Subcutaneous abdominal adipose tissue (tissue), 5 donors: ENCODE results near the gene ATXN7L1.
"Not testable (repeated sequence)": the region's sequence is repeated elsewhere in the genome, so short reads cannot be mapped to it uniquely, and the experiment has no call there.

Source experiments
- H3K27ac ChIP-seq: one replicate; pipeline ENCODE4 v1.7.0; 2013; ENCODE audit warnings: low read depth, mild to moderate bottlenecking, inconsistent platforms, low read length, moderate library complexity
- H3K27me3 ChIP-seq, 5 donors: one replicate each; pipeline ENCODE4 v1.7.0; 2013; ENCODE audit warnings: low read length in 5 of 5, inconsistent platforms in 1 of 5; ENCODE audit not compliant: control insufficient read depth in 5 of 5, insufficient read depth in 4 of 5
- H3K36me3 ChIP-seq, 5 donors: one replicate each; pipeline ENCODE4 v1.7.0; 2013; ENCODE audit warnings: low read length in 5 of 5; ENCODE audit not compliant: control insufficient read depth in 5 of 5, insufficient read depth in 5 of 5
- H3K4me1 ChIP-seq, 5 donors: one replicate each; pipeline ENCODE4 v1.7.0; 2013; ENCODE audit warnings: low read length in 5 of 5, mild to moderate bottlenecking in 3 of 5, moderate library complexity in 1 of 5; ENCODE audit not compliant: control insufficient read depth in 5 of 5, insufficient read depth in 5 of 5
- H3K4me3 ChIP-seq, 5 donors: one replicate each; pipeline ENCODE4 v1.7.0; 2013; ENCODE audit warnings: low read length in 5 of 5, low read depth in 1 of 5
- H3K9ac ChIP-seq, 5 donors: one replicate each; pipeline ENCODE4 v1.7.0; 2013; ENCODE audit warnings: low read length in 5 of 5, mild to moderate bottlenecking in 4 of 5, moderate library complexity in 3 of 5
- H3K9me3 ChIP-seq, 5 donors: one replicate each; pipeline ENCODE4 v1.7.0; 2013; ENCODE audit warnings: low read length in 5 of 5; ENCODE audit not compliant: control insufficient read depth in 5 of 5
- donor health status: healthy.
- donor health status: healthy.
- donor health status: healthy.
- donor health status: healthy.
- donor health status: healthy.

ATXN7L1 gene

GRCh38 chr7:105894131-105894530 lies 17.7 kb upstream of the ATXN7L1 start:
- no peak overlapping the region for H3K9ac ChIP-seq
- no peaks in the 10 kb centered on the region for H3K4me1 ChIP-seq
- H3K27ac ChIP-seq = no peak overlapping the region
- H3K4me3 ChIP-seq = no peak overlapping the region
- no peaks in the 10 kb centered on the region for H3K9me3 ChIP-seq
- no peaks in the 10 kb centered on the region for H3K27me3 ChIP-seq
- peaks cover 0 to 5% (median 4%) of the 10 kb centered on the region in 5 donors for H3K36me3 ChIP-seq

GRCh38 chr7:105892387-105892786 lies 16.0 kb upstream of the ATXN7L1 start:
- Histone ChIP-seq H3K9ac (no peak overlapping the region), H3K9me3 (no peaks in the 10 kb centered on the region), H3K4me1 (no peaks in the 10 kb centered on the region), H3K36me3 (peaks cover 0 to 5% (median 4%) of the 10 kb centered on the region in 5 donors), H3K27ac (no peak overlapping the region), H3K4me3 (no peak overlapping the region), H3K27me3 (no peaks in the 10 kb centered on the region)

- Histone ChIP-seq H3K9ac (no peak overlapping the region), H3K27me3 (no peaks in the 10 kb centered on the region), H3K9me3 (no peaks in the 10 kb centered on the region), H3K4me3 (no peak overlapping the region), H3K36me3 (peaks cover 0 to 5% (median 3%) of the 10 kb centered on the region in 5 donors), H3K4me1 (peaks cover 1 to 9% (median 4%) of the 10 kb centered on the region in 5 donors), H3K27ac (no peak overlapping the region)
Measured at GRCh38 chr7:105890290-105890997, 14.0 kb upstream of the ATXN7L1 start.

- Histone ChIP-seq H3K27me3 (no peaks in the 10 kb centered on the region), H3K36me3 (peaks cover 0 to 5% (median 3%) of the 10 kb centered on the region in 5 donors), H3K4me3 (no peak overlapping the region), H3K9ac (no peak overlapping the region), H3K27ac (no peak overlapping the region), H3K9me3 (no peaks in the 10 kb centered on the region), H3K4me1 (peaks cover 2 to 14% (median 8%) of the 10 kb centered on the region in 5 donors)
Measured at GRCh38 chr7:105887569-105888189, 11.3 kb upstream of the ATXN7L1 start.

- Histone ChIP-seq H3K9ac (no peak overlapping the region), H3K9me3 (no peaks in the 10 kb centered on the region), H3K36me3 (peaks cover 0 to 4% (median 2%) of the 10 kb centered on the region in 5 donors), H3K4me3 (no peak overlapping the region), H3K27ac (no peak overlapping the region), H3K4me1 (peaks cover 2 to 14% (median 8%) of the 10 kb centered on the region in 5 donors), H3K27me3 (no peaks in the 10 kb centered on the region)
Measured at GRCh38 chr7:105886776-105887175, 10.4 kb upstream of the ATXN7L1 start.

GRCh38 chr7:105885387-105886111 lies 9.2 kb upstream of the ATXN7L1 start:
- no peaks in the 10 kb centered on the region for H3K36me3 ChIP-seq
- H3K9me3 ChIP-seq = no peaks in the 10 kb centered on the region
- no peaks in the 10 kb centered on the region for H3K27me3 ChIP-seq
- H3K4me1 ChIP-seq = peaks cover 2 to 14% (median 8%) of the 10 kb centered on the region in 5 donors
- H3K27ac ChIP-seq = no peak overlapping the region
- no peak overlapping the region for H3K9ac ChIP-seq
- no peak overlapping the region for H3K4me3 ChIP-seq

GRCh38 chr7:105883179-105883578 lies 6.8 kb upstream of the ATXN7L1 start:
- not testable (repeated sequence) for H3K9ac ChIP-seq, H3K9me3 ChIP-seq, H3K4me3 ChIP-seq, H3K36me3 ChIP-seq, H3K27ac ChIP-seq, H3K27me3 ChIP-seq
- peaks cover 3 to 24% (median 15%) of the 10 kb centered on the region in 5 donors for H3K4me1 ChIP-seq

GRCh38 chr7:105881439-105881838 lies 5.0 kb upstream of the ATXN7L1 start:
- Histone ChIP-seq H3K9me3 (no peaks in the 10 kb centered on the region), H3K4me1 (peaks cover 6 to 37% (median 30%) of the 10 kb centered on the region in 5 donors), H3K27ac (no peak overlapping the region), H3K4me3 (no peak overlapping the region), H3K36me3 (no peaks in the 10 kb centered on the region), H3K27me3 (no peaks in the 10 kb centered on the region), H3K9ac (no peak overlapping the region)

DNA sequence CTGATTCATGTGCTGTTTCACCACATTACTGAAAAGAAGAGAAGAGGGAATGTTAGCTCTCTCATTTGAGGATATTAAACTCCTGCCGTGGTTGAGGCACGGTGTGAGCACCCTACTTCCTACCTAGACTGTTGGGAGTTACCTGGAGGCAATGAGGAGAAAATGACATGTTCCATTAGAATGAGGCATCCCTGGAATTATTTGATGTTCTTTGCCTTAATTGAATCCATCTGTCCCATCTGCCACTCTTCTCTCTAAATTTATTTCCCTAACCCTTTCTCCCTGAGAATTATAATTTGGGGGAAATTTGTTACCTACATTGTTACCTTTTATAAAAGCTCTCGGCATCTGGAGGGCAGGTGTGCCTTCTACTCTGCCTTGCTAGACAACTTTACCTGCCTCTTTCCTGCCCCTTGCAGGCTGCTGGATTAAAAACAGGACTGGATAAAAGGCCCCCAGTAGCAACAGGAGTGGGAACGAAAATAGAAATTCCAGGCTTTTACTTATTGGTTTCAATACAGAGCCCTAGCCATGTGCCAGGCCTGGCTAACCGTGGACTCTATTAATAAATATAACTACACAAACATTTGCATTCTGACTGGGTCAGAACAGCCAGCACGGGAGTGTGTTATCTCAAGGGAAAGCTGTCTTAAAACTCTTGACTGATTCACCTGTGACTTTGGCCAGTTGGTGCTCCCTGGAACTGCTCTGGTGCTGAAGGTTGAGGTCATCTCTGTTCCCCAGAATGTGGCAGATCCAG lies 4.4 kb upstream of the ATXN7L1 start:
- Histone ChIP-seq H3K4me1 (peaks cover 6 to 37% (median 33%) of the 10 kb centered on the region in 5 donors), H3K27ac (no peak overlapping the region), H3K4me3 (no peak overlapping the region)

More for the DNA sequence above, 4.4 kb upstream of the ATXN7L1 start:
- Histone ChIP-seq H3K27me3 (no peaks in the 10 kb centered on the region), H3K36me3 (no peaks in the 10 kb centered on the region), H3K9ac (no peak overlapping the region), H3K9me3 (no peaks in the 10 kb centered on the region)
